Endodermal cell (in vitro differentiated cells): Measurements from ENCODE around the gene CEP85L. TPM values are rescaled to one million over a fixed set of nuclear protein-coding genes. Genes with fewer than 3 reads are reported as not detected.

Experiments
- DNase-seq: peaks from one replicate; pipeline ENCODE4 v3.0.0-alpha.2; 2017
- H3K27ac ChIP-seq: 2 replicates; pipeline ENCODE4 v1.5.1; 2013; ENCODE audit warnings: mild to moderate bottlenecking, low read depth, low read length, moderate library complexity
- H3K27me3 ChIP-seq: 2 replicates; pipeline ENCODE4 v1.6.1; 2013; ENCODE audit warnings: mild to moderate bottlenecking, low read length, moderate library complexity; ENCODE audit not compliant: insufficient read depth, control insufficient read depth, poor library complexity, severe bottlenecking
- H3K36me3 ChIP-seq: 2 replicates; pipeline ENCODE4 v1.7.0; 2013; ENCODE audit warnings: mild to moderate bottlenecking, low read length, moderate library complexity; ENCODE audit not compliant: control insufficient read depth, insufficient read depth
- H3K4me1 ChIP-seq: one replicate; pipeline ENCODE4 v1.7.0; 2013; ENCODE audit warnings: low read length; ENCODE audit not compliant: control insufficient read depth, insufficient read depth
- H3K4me3 ChIP-seq: 2 replicates; pipeline ENCODE4 v1.5.1; 2013; ENCODE audit warnings: mild to moderate bottlenecking, low read length, moderate library complexity
- H3K9ac ChIP-seq: 2 replicates; pipeline ENCODE4 v1.6.1; 2013; ENCODE audit warnings: mild to moderate bottlenecking, low read length, moderate library complexity; ENCODE audit not compliant: poor library complexity, severe bottlenecking; ENCODE audit errors: extremely low read depth
- H3K9me3 ChIP-seq: 2 replicates; pipeline ENCODE4 v1.6.1; 2013; ENCODE audit warnings: mild to moderate bottlenecking, low read length, moderate library complexity; ENCODE audit not compliant: control insufficient read depth
- H3K27ac Mint-ChIP-seq: 2 replicates; pipeline ENCODE4 v1.8.0; 2020; ENCODE audit warnings: mixed read lengths
- H3K27me3 Mint-ChIP-seq: 2 replicates; pipeline ENCODE4 v1.8.0; 2021; ENCODE audit warnings: mild to moderate bottlenecking, mixed read lengths; ENCODE audit not compliant: insufficient read depth
- H3K36me3 Mint-ChIP-seq: 2 replicates; pipeline ENCODE4 v1.8.0; 2020; ENCODE audit warnings: low read depth, mixed read lengths
- H3K4me1 Mint-ChIP-seq: 2 replicates; pipeline ENCODE4 v1.8.0; 2020; ENCODE audit warnings: mixed read lengths
- H3K4me3 Mint-ChIP-seq: 2 replicates; pipeline ENCODE4 v1.8.0; 2020; ENCODE audit warnings: mild to moderate bottlenecking, moderate library complexity, mixed read lengths
- H3K9me3 Mint-ChIP-seq: 2 replicates; pipeline ENCODE4 v1.8.0; 2020; ENCODE audit warnings: mild to moderate bottlenecking, mixed read lengths
- WGBS, 2 experiments: methylation state at CpG; one replicate each; pipeline versions ENCODE4 v1.1.5 to v1.1.7; 2013; ENCODE audit warnings: missing lambda C conversion rate in 2 of 2, mixed read lengths in 1 of 2; ENCODE audit not compliant: insufficient coverage in 1 of 2, insufficient read length in 1 of 2; 5-methylcytosine and 5-hydroxymethylcytosine counted together
- total RNA-seq, 2 donors: library from RNA; stranded (reverse); fragmentation: NEBNext Ultra II Directional in 1 of 2; extraction: Animal tissue kit (Norgen Biotek cat#: 25700) in 1 of 2; gene quantifications; 2 replicates in 1 of 2; 3 replicates in 1 of 2; pipeline ENCODE4 v1.2.1, GENCODE V29; 2021
- TF ChIP-seq, protein P1 (sequence below): fragments of 200-600 bp; sonication (generic); conservative IDR thresholded peaks from 2 replicates; pipeline ENCODE4 v1.5.0; 2021; ENCODE audit warnings: antibody characterized with exemption, mild to moderate bottlenecking

CEP85L gene
- total RNA-seq, 2 donors from 2014 or later: 6.7 to 10.2 TPM

GRCh38 chr6:118685823-118686449 is 34.5 kb upstream of the CEP85L start:
- Histone ChIP-seq H3K9me3 (no peaks in the 10 kb centered on the region), H3K27ac (no peak overlapping the region), H3K9ac (no peak overlapping the region), H3K4me1 (no peaks in the 10 kb centered on the region), H3K36me3 (no peaks in the 10 kb centered on the region), H3K4me3 (no peak overlapping the region), H3K27me3 (no peaks in the 10 kb centered on the region)
- Mint-ChIP-seq H3K27me3 (no peaks in the 10 kb centered on the region), H3K4me3 (no peak overlapping the region), H3K9me3 (no peaks in the 10 kb centered on the region), H3K4me1 (no peaks in the 10 kb centered on the region), H3K27ac (no peak overlapping the region), H3K36me3 (no peaks in the 10 kb centered on the region)
- 79 to 83% methylated on average over 5 to 7 of the region's 7 CpGs for WGBS, 2 experiments
- TF ChIP-seq, protein P1, sequence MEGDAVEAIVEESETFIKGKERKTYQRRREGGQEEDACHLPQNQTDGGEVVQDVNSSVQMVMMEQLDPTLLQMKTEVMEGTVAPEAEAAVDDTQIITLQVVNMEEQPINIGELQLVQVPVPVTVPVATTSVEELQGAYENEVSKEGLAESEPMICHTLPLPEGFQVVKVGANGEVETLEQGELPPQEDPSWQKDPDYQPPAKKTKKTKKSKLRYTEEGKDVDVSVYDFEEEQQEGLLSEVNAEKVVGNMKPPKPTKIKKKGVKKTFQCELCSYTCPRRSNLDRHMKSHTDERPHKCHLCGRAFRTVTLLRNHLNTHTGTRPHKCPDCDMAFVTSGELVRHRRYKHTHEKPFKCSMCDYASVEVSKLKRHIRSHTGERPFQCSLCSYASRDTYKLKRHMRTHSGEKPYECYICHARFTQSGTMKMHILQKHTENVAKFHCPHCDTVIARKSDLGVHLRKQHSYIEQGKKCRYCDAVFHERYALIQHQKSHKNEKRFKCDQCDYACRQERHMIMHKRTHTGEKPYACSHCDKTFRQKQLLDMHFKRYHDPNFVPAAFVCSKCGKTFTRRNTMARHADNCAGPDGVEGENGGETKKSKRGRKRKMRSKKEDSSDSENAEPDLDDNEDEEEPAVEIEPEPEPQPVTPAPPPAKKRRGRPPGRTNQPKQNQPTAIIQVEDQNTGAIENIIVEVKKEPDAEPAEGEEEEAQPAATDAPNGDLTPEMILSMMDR: peak; percentile 30
- DNase-seq: peak; percentile 50

DNA sequence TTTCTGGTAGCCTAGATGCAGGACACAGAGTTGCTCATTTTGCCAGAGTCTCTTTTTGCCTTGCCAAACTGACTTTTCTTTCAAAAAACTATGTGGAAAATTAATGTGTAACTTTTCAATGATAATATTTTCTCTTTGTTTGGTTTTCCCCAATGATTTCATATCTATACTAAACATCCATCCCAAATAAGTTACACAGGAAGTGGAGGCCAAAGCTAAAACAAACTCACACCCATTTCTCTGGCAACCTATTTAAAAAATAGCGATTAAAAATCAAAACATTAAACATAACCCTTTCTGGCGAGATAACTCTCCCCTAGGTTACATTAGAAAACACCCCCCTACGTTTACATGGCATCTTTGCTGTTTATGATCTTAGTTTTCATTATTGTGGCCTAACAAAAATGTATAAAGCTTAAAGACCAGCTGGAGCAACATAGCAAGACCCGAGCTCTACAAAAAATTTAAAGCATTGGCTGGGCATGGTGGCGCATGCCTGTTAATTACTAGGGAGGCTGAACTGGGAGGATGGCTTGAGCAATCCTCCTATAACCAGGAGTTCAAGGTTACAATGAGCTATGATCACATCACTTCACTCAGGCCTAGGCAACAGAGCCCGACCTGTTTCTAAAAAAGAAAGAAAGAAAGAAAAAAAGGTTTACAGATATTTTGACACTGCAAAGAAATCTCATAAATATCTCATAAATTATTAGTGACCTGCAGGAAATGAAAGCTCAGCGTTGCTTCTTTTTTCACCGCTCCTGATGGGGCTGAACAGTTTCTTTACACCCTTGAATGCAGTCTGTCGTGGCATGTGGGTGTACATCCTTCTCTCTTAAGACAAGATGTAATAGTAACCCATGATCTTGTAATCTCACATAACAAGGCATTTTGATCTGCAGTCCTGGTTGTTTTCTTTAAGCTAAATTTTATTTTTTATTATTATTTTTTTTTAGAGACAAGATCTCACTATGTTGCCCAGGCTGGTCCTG is 32.8 kb upstream of the CEP85L start:
- Histone ChIP-seq H3K4me1 (no peaks in the 10 kb centered on the region), H3K27me3 (no peaks in the 10 kb centered on the region), H3K36me3 (no peaks in the 10 kb centered on the region), H3K27ac (no peak overlapping the region), H3K9me3 (no peaks in the 10 kb centered on the region), H3K4me3 (no peak overlapping the region), H3K9ac (no peak overlapping the region)
- DNase-seq: no peak
- Mint-ChIP-seq H3K27me3 (no peaks in the 10 kb centered on the region), H3K36me3 (no peaks in the 10 kb centered on the region), H3K9me3 (no peaks in the 10 kb centered on the region), H3K27ac (no peak overlapping the region), H3K4me1 (no peaks in the 10 kb centered on the region), H3K4me3 (no peak overlapping the region)
- 83 to 93% methylated on average over 4 to 9 of the region's 9 CpGs for WGBS, 2 experiments
- TF ChIP-seq, protein P1: no peak

DNA sequence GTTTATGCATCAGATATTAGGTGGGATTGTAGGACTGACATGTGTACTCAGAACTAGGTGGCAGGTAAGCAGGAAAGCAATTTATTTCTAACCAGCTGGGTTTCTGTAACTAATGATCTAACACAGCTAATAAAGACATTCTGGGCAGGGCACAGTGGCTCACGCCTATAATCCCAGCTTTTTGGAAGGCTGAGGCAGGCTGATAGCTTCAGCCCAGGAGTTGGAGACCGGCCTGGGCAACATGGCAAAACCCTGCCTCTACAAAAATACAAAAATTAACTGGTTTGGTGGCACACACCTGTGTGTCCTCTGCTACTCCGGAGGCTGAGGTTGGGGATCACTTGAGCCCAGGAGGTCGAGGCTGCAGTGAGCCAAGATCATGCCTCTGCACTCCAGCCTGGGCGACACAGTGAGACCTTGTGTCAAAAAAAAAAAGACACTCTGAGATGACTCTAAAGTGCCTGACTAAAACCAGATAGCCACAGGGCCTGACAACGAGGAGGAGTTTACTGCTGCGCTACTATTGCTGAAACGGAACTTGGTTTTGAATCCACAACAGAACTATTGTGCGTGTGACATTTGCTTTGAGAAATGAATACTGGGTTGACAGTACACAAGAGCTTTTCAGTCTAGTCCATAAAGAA is 29.2 kb upstream of the CEP85L start:
- H3K36me3 ChIP-seq: no peaks in the 10 kb centered on the region
- DNase-seq: no peak
- no peaks in the 10 kb centered on the region for H3K9me3 ChIP-seq
- WGBS, 2 experiments: 91 to 94% methylated on average over 9 of the region's 9 CpGs
- Mint-ChIP-seq H3K4me1 (no peaks in the 10 kb centered on the region), H3K4me3 (no peak overlapping the region), H3K27me3 (no peaks in the 10 kb centered on the region), H3K36me3 (no peaks in the 10 kb centered on the region), H3K9me3 (no peaks in the 10 kb centered on the region), H3K27ac (no peak overlapping the region)
- H3K27ac ChIP-seq: no peak overlapping the region
- no peak overlapping the region for H3K9ac ChIP-seq
- no peaks in the 10 kb centered on the region for H3K4me1 ChIP-seq
- no peak overlapping the region for H3K4me3 ChIP-seq
- TF ChIP-seq, protein P1: no peak
- no peaks in the 10 kb centered on the region for H3K27me3 ChIP-seq
